Common myeloid progenitor, CD34-positive (primary cell): Measurements from ENCODE around the gene SHMT2.

Source experiments
- CTCF ChIA-PET: fragments of 350-600 bp; sonication (Branson Sonifier 250); formaldehyde crosslinking; loops from one replicate; lab custom pipeline; 2021; ENCODE audit warnings: antibody characterized with exemption; lab: Charles Lee
- POLR2A ChIA-PET: fragments of 350-600 bp; sonication (Branson Sonifier 250); formaldehyde crosslinking; loops from one replicate; lab custom pipeline; 2021; ENCODE audit warnings: antibody characterized with exemption; lab: Charles Lee
- DNase-seq, 3 donors: peaks; one replicate each; pipeline versions ENCODE4 v3.0.0 to v3.0.0-alpha.2; 2013
- H3K27ac ChIP-seq, 2 experiments: 1 replicate in 1 of 2; 2 replicates in 1 of 2; pipeline ENCODE4 v1.7.0; 2013; ENCODE audit warnings: inconsistent platforms in 2 of 2, low read length in 2 of 2, mild to moderate bottlenecking in 2 of 2, low read depth in 1 of 2, moderate library complexity in 1 of 2; ENCODE audit not compliant: severe bottlenecking in 2 of 2, insufficient read depth in 1 of 2, poor library complexity in 1 of 2
- H3K27me3 ChIP-seq, 5 experiments: replicated peaks in 2 of 5; 1 replicate in 3 of 5; 2 replicates in 2 of 5; pipeline versions ENCODE4 v1.6.1 to v1.7.0; 2013; ENCODE audit warnings: low read length in 4 of 5, mild to moderate bottlenecking in 2 of 5, moderate library complexity in 2 of 5, inconsistent platforms in 1 of 5; ENCODE audit not compliant: insufficient read depth in 5 of 5, control insufficient read depth in 4 of 5
- H3K36me3 ChIP-seq, 4 experiments: 1 replicate in 2 of 4; 2 replicates in 2 of 4; pipeline versions ENCODE4 v1.6.1 to v1.7.0; 2013; ENCODE audit warnings: low read length in 3 of 4, control low read depth in 1 of 4, mild to moderate bottlenecking in 1 of 4; ENCODE audit not compliant: control insufficient read depth in 4 of 4, insufficient read depth in 4 of 4
- H3K4me1 ChIP-seq, 4 experiments: 1 replicate in 3 of 4; 2 replicates in 1 of 4; pipeline versions ENCODE4 v1.6.1 to v1.7.1; 2013; ENCODE audit warnings: low read length in 3 of 4, mild to moderate bottlenecking in 3 of 4, control low read depth in 1 of 4, inconsistent platforms in 1 of 4, moderate library complexity in 1 of 4; ENCODE audit not compliant: control insufficient read depth in 4 of 4, insufficient read depth in 4 of 4; ENCODE audit errors: control extremely low read depth in 1 of 4
- H3K4me3 ChIP-seq, 7 experiments: 1 replicate in 4 of 7; 2 replicates in 3 of 7; pipeline versions ENCODE4 v1.5.1 to v1.7.0; 2013; ENCODE audit warnings: mild to moderate bottlenecking in 7 of 7, low read length in 6 of 7, moderate library complexity in 6 of 7, inconsistent platforms in 2 of 7, low read depth in 2 of 7, control low read depth in 1 of 7; ENCODE audit not compliant: insufficient read depth in 4 of 7, control insufficient read depth in 1 of 7; ENCODE audit errors: extremely low read depth in 1 of 7
- H3K9me3 ChIP-seq, 5 experiments: 1 replicate in 4 of 5; 2 replicates in 1 of 5; pipeline versions ENCODE4 v1.6.1 to v1.7.1; 2013; ENCODE audit warnings: low read length in 4 of 5, mild to moderate bottlenecking in 2 of 5, inconsistent platforms in 1 of 5, low read depth in 1 of 5, moderate library complexity in 1 of 5; ENCODE audit not compliant: control insufficient read depth in 4 of 5, insufficient read depth in 2 of 5; ENCODE audit errors: control extremely low read depth in 1 of 5
- WGBS: methylation state at CpG from one replicate; pipeline ENCODE4 v1.1.5; 2013; ENCODE audit not compliant: insufficient coverage; 5-methylcytosine and 5-hydroxymethylcytosine counted together

SHMT2 gene

GRCh38 chr12:57207731-57208630 lies 21.5 kb upstream of the SHMT2 start:
- H3K36me3 ChIP-seq, result no peaks in the 10 kb centered on the region
- H3K4me1 ChIP-seq, result no peaks in the 10 kb centered on the region
- CTCF ChIA-PET, result interaction anchor here (1.2 to 2.4 kb wide), 2 partner anchors 11 to 32 kb away, joined by 3 to 10 read pairs; no protein-coding TSS in a partner anchor

DNA sequence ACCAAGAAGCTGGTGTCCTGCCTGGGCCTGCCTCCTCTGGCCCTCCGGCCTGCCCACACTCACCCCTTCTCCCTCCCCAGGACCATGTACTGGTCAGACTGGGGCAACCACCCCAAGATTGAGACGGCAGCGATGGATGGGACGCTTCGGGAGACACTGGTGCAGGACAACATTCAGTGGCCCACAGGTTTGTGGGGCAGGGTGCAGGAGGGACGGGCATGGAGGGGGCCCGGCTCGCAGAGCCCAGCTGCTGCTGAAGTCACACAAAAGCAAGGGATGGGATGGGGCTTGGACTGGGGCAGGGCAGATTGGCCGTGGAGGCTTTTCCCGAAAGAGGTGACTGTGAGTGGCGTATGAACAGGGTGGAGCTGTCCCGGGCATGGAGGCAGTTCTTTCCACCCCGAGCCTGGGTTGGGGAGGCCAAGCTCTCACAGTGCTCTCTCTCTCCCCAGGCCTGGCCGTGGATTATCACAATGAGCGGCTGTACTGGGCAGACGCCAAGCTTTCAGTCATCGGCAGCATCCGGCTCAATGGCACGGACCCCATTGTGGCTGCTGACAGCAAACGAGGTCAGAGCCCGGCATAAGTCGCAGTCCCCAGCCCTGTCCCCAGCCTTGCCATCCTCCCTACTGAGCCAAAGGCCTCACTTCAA lies 20.8 kb upstream of the SHMT2 start:
- WGBS, result 97% methylated on average over 21 of the region's 22 CpGs
- H3K27me3 ChIP-seq, result peaks cover 2 to 5% (median 4%) of the 10 kb centered on the region in 5 experiments
- POLR2A ChIA-PET, result no interaction called here
- no peaks in the 10 kb centered on the region for H3K36me3 ChIP-seq
- H3K9me3 ChIP-seq, result no peaks in the 10 kb centered on the region
- H3K4me3 ChIP-seq, result no peak overlapping the region
- peaks cover 0 to 2% (median 0%) of the 10 kb centered on the region in 4 experiments for H3K4me1 ChIP-seq
- CTCF ChIA-PET, result interaction anchor here (0.8 to 2.4 kb wide), 2 partner anchors 31 to 35 kb away, joined by 3 to 10 read pairs; no protein-coding TSS in a partner anchor
- H3K27ac ChIP-seq, result no peak overlapping the region
- no peak for DNase-seq

More at GRCh38 chr12:57207731-57208630, 21.5 kb upstream of the SHMT2 start:
- Histone ChIP-seq H3K9me3 (no peaks in the 10 kb centered on the region), H3K27me3 (no peaks in the 10 kb centered on the region), H3K27ac (no peak overlapping the region), H3K4me3 (no peak overlapping the region)
- WGBS, result 95% methylated on average over 28 of the region's 29 CpGs
- no peak for DNase-seq
- POLR2A ChIA-PET, result no interaction called here

DNA sequence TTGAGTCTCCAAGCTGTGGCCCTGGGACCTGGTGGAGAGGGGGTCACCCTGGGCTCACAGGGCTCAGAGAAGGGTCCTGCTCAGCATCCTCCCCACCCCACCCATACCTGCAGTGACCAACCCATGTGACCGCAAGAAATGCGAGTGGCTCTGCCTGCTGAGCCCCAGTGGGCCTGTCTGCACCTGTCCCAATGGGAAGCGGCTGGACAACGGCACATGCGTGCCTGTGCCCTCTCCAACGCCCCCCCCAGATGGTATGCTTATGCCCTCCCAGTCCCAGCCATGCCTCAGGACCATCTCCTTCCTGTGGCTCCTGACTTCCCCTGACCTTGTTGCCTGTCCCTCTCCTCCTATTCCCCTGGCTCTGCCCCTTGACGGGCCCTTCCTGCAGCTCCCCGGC lies 19.6 kb upstream of the SHMT2 start:
- ChIA-PET POLR2A (no interaction called here), CTCF (interaction anchor here (6.7 kb wide), 1 partner anchor 34 kb away, joined by 236 read pairs; the partner anchor contains the start of gene STAC3)
- Histone ChIP-seq H3K36me3 (no peaks in the 10 kb centered on the region), H3K9me3 (no peaks in the 10 kb centered on the region), H3K27ac (no peak overlapping the region), H3K4me3 (no peak overlapping the region), H3K4me1 (peaks cover 0 to 4% (median 0%) of the 10 kb centered on the region in 4 experiments), H3K27me3 (peaks cover 8 to 16% (median 14%) of the 10 kb centered on the region in 5 experiments)
- no peak for DNase-seq
- WGBS, result 80% methylated on average over 8 of the region's 8 CpGs

DNA sequence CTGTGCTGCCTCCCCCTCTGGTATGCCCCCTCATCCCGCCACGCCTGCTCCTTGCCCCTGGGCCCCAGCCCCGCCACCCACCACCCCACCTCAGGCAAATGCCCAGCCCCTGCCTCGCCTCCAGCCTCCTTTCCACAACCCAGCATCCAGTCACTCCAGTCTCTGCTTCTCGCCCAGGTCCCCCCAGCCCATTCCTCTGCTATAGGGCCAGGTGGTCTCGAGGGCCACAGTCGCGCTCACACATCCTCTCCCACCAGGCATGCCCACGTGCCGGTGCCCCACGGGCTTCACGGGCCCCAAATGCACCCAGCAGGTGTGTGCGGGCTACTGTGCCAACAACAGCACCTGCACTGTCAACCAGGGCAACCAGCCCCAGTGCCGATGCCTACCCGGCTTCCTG lies 19.1 kb upstream of the SHMT2 start:
- no peak overlapping the region for H3K4me3 ChIP-seq
- no peaks in the 10 kb centered on the region for H3K9me3 ChIP-seq
- no peak for DNase-seq
- H3K27ac ChIP-seq, result no peak overlapping the region
- 91% methylated on average over 8 of the region's 15 CpGs for WGBS
- CTCF ChIA-PET, result interaction anchor here (6.7 to 8.4 kb wide), 2 partner anchors 18 to 34 kb away, joined by 170 to 236 read pairs; partner anchors contain the start of genes SHMT2 and STAC3
- H3K36me3 ChIP-seq, result no peaks in the 10 kb centered on the region
- POLR2A ChIA-PET, result no interaction called here
- peaks cover 0 to 4% (median under 1%) of the 10 kb centered on the region in 4 experiments for H3K4me1 ChIP-seq
- peaks cover 9 to 22% (median 19%) of the 10 kb centered on the region in 5 experiments for H3K27me3 ChIP-seq

- CTCF ChIA-PET, result interaction anchor here (6.7 to 8.4 kb wide), 2 partner anchors 17 to 33 kb away, joined by 170 to 236 read pairs; partner anchors contain the start of genes SHMT2 and STAC3
- H3K36me3 ChIP-seq, result no peaks in the 10 kb centered on the region
- H3K9me3 ChIP-seq, result no peaks in the 10 kb centered on the region
- POLR2A ChIA-PET, result interaction anchor here (0.6 kb wide), 1 partner anchor 67 kb away, joined by 8 read pairs; no protein-coding TSS in a partner anchor
- H3K27me3 ChIP-seq, result peaks cover 9 to 28% (median 25%) of the 10 kb centered on the region in 5 experiments
- H3K4me1 ChIP-seq, result peaks cover 0 to 10% (median 5%) of the 10 kb centered on the region in 4 experiments
- 95% methylated on average over 13 of the region's 16 CpGs for WGBS
- H3K4me3 ChIP-seq, result no peak overlapping the region
- no peak for DNase-seq
- no peak overlapping the region for H3K27ac ChIP-seq
Measured at GRCh38 chr12:57210926-57211692, 18.4 kb upstream of the SHMT2 start.

- 97% methylated on average over 20 of the region's 27 CpGs for WGBS
- H3K4me1 ChIP-seq, result peaks cover 0 to 17% (median 11%) of the 10 kb centered on the region in 4 experiments
- DNase-seq, result no peak
- H3K4me3 ChIP-seq, result no peak overlapping the region
- H3K27me3 ChIP-seq, result peaks cover 9 to 36% (median 26%) of the 10 kb centered on the region in 5 experiments
- POLR2A ChIA-PET, result interaction anchor here (0.6 kb wide), 1 partner anchor 66 kb away, joined by 8 read pairs; no protein-coding TSS in a partner anchor
- no peaks in the 10 kb centered on the region for H3K36me3 ChIP-seq
- CTCF ChIA-PET, result interaction anchor here (0.8 to 8.4 kb wide), 3 partner anchors 16 to 32 kb away, joined by 3 to 236 read pairs (median 170); partner anchors contain the start of genes SHMT2 and STAC3
- H3K27ac ChIP-seq, result no peak overlapping the region
- no peaks in the 10 kb centered on the region for H3K9me3 ChIP-seq
Measured at GRCh38 chr12:57211791-57212700, 17.5 kb upstream of the SHMT2 start.
